Measurements from ENCODE around the gene JADE3. TPM values are rescaled to one million over a fixed set of nuclear protein-coding genes. Genes with fewer than 3 reads are reported as not detected.

The JADE3 gene
- total RNA-seq, 1 experiment from 2014 or later: 20.2 TPM

GRCh38 chrX:46953597-46953996 is 41.4 kb downstream of the JADE3 start:
- no peaks in the 10 kb centered on the region; the same call in 1 of the 2 replicates for H3K27me3 Mint-ChIP-seq (ENCODE audit: low read depth)
- WGBS (ENCODE audit: extremely low coverage, insufficient read length, low lambda C conversion rate): no CpG with 5 or more reads among the region's 2 CpGs
- H3K9me3 ChIP-seq (ENCODE audit: control insufficient read depth, low read depth, low read length): no peaks in the 10 kb centered on the region
- H3K23ac ChIP-seq (ENCODE audit: insufficient read length, low read depth, low read length): no peak overlapping the region
- peak; percentile 28 for DNase-seq
- H3K27ac ChIP-seq (ENCODE audit: insufficient read length, low read depth, low read length): peak overlapping the region; percentile 2
- H4K8ac ChIP-seq (replicated peaks; ENCODE audit: insufficient read length, low read depth, low read length): no peak overlapping the region
- no peak overlapping the region for H3K14ac ChIP-seq (ENCODE audit: insufficient read depth, low read length)
- H3K4ac ChIP-seq (ENCODE audit: low read depth, low read length): no peak overlapping the region
- no peak overlapping the region for H2BK5ac ChIP-seq (ENCODE audit: insufficient read length, low read length)
- H3K23me2 ChIP-seq (ENCODE audit: insufficient read length, low read depth, low read length, poor library complexity, severe bottlenecking): no peaks in the 10 kb centered on the region
- no peak overlapping the region for H2BK20ac ChIP-seq (ENCODE audit: low read depth, low read length, poor library complexity, severe bottlenecking)
- no peaks in the 10 kb centered on the region; the same call in 1 of the 2 replicates for H3K79me2 ChIP-seq (ENCODE audit: insufficient read depth, low read length)
- peaks cover 26 to 31% of the 10 kb centered on the region in 2 experiments for H3K4me1 Mint-ChIP-seq
- H4K5ac ChIP-seq (ENCODE audit: insufficient read length, low read depth, low read length): no peak overlapping the region
- H3K18ac ChIP-seq (ENCODE audit: insufficient read length, low read depth, low read length): no peak overlapping the region
- H2BK12ac ChIP-seq (ENCODE audit: insufficient read length, low read depth, low read length): no peak overlapping the region
- H2AK5ac ChIP-seq (ENCODE audit: insufficient read length, low read length): no peak overlapping the region
- no peak for TF ChIP-seq CTCF (conservative IDR thresholded peaks at IDR 0.05)
- H3K9ac ChIP-seq (ENCODE audit: extremely low read depth, insufficient read length, low read length): no peak overlapping the region
- H3K4me1 ChIP-seq (ENCODE audit: insufficient read depth, low read length): peaks cover 2% of the 10 kb centered on the region; the same call in 1 of the 2 replicates
- H3K36me3 Mint-ChIP-seq (ENCODE audit: insufficient read depth in 1 of 3, low read depth in 3 of 3): peaks cover 0 to 2% (median 0%) of the 10 kb centered on the region in 3 experiments; a peak in 3 of 7 replicates
- no peak overlapping the region for H3T11ph ChIP-seq (ENCODE audit: low read length)
- H4K20me1 ChIP-seq (ENCODE audit: control insufficient read depth, insufficient read depth, insufficient read length): no peaks in the 10 kb centered on the region
- H3K4me3 Mint-ChIP-seq: peak overlapping the region in 1 of 2 experiments; percentile 15; a peak in 2 of 5 replicates
- peak overlapping the region; percentile 26 for H3K4me2 ChIP-seq (ENCODE audit: insufficient read depth, insufficient read length, low read length)
- no peak overlapping the region for H4K91ac ChIP-seq (ENCODE audit: insufficient read length, low read depth, low read length)
- no peak overlapping the region for H2AFZ ChIP-seq (ENCODE audit: low read length)
- no peak overlapping the region for H3K56ac ChIP-seq (ENCODE audit: insufficient read length, low read depth, low read length)
- H3K27me3 ChIP-seq (ENCODE audit: insufficient read depth, low read length): no peaks in the 10 kb centered on the region
- H3K79me1 ChIP-seq (ENCODE audit: insufficient read depth, low read depth, low read length, poor library complexity, severe bottlenecking): peaks cover 4% of the 10 kb centered on the region
- H3K9me3 Mint-ChIP-seq: peaks cover 62 to 63% of the 10 kb centered on the region in 2 experiments
- H2BK15ac ChIP-seq (ENCODE audit: low read depth, low read length): no peak overlapping the region
- H2BK120ac ChIP-seq (ENCODE audit: low read depth, low read length, poor library complexity, severe bottlenecking): no peak overlapping the region
- peak overlapping the region in 2 of 3 experiments; percentile 74 to 94; a peak in 4 of 7 replicates for H3K27ac Mint-ChIP-seq

Measured in H9 (cell line).